GM21515 (cell line): ENCODE data around the gene CACNA1E.

Experiments used
- ATAC-seq: cut with Tn5 transposase; IDR thresholded peaks from one replicate; pipeline ENCODE4 v1.9.1; 2021; ENCODE audit not compliant: unreplicated experiment

The CACNA1E gene

DNA sequence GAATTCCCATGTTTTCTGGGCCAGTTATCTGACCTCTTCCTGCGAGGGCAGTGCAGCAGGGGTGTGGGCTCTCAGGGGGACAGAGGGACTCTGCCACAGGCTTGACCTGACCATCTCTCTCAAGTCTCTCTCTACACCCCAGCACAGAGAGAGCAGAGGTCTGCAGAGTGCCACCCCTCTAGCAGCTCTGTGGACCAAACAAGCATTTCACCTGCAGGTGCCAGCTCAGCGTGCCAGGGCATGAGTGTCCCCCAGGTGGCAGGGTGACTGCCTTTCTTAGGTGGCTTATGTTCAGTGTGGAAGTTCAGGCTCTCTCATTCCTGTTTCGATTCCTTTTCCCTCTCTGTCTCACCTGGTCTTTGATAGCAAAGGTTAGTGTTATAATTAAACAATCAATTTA, 191.3 kb downstream of the CACNA1E start:
- ATAC-seq: no peak

DNA sequence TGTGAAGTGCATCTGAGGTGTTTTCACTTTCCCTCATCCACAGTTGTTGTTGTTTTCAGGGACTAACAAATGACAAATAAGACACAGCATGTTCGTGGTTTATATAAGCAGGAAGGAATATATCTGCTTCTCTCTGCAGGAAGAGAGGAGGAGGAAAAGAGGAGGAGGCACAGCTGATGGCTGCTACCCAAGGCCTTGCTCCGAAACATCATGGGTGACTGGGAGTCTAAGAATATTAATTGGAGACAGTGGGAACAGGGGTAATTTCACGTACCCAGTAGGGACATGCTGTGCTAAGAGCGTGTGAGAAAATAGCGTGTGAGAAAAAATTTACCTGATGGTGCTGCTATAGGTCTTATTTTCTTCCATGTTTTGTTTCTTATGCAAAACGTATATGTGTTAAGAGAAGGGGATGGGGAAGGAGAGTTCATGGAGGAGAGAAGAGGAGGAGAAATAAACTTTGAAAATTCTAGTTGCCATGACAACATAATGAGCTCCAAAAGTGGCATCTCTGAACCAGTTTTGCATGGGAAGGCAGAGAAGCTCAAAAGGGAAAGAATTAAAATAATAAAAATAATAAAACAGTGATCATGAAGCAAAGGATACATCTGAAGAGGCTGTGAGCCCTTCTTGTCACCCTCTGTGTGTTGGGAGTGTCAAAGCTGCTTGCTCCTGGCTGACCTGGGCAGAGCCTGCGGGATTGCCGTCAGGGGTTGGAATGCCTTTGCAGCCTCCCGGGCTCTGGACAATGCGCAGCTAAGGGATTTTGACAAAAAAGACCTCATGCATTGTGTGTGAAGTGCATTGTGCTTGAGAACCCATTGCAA, 192.0 kb downstream of the CACNA1E start:
- no peak for ATAC-seq

DNA sequence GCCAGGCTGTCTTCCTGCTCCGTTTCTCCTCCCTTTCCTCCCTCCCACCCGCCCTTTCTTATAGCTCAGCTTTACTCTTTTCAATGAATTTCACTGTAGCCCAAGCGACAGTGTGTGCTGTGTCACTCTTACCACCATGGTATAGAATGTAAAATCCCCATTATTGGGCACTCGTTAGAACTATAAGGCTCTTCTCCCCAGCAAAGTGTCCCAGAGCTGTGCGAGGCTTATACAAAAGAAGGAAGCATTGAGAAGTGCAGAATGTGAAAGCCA, 192.5 kb downstream of the CACNA1E start:
- no peak for ATAC-seq

DNA sequence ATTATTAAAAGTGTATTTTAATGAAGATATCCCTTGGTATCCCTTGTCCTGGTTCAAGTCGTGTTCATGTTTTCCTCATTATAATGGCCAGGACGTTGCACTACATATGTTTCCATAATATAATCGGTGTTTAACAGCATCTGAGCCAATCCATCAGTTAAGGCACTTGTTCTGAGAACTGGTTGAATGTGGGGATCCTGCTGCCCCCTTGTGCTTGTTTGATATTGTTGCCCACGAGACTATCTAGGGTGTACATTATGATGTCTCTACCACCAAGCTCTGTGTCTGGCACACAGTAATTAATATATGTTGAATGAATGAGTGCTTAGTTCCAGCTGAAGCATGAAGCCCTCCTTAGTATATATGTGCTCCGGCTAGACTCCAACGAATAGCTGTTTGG, 193.0 kb downstream of the CACNA1E start:
- no peak for ATAC-seq

DNA sequence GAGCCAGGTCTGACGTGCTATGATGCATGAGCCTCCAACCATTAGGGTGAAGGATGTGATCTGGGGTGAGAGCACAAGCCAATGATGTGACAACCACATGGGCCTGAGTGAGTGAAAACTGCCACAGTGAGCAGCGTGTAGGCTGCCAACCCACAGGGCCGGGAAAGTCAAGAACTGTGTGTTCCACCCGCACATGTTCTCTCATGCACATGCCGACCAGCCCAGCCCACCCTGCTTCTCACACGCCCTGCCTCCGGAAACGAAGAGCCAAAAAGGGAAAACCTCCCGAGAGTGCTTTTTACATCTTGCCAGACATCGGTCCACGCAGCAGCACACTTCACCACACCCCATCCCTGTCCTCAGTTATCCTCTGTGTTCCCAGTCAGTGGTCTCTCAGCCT, 197.0 kb downstream of the CACNA1E start:
- ATAC-seq: no peak

DNA sequence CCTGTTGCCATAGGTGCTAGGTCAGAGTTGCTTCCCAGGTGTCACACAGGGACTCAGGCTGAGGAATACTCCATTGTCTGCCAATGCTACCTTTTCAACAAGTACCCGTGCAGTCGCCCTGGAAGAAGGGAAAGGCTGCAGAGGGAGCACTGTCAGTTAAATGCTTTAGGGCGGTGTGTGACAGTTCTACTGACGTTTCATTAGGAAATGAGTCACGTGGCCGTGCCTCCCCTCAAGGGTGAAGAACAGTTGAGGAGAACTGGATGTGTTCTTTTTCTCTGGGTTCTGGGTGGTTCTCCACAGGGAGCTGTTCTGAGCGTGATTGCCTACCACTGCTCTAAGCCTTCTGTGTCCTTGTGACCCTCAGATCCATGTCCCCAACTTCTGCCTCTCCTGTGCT, 197.6 kb downstream of the CACNA1E start:
- no peak for ATAC-seq

DNA sequence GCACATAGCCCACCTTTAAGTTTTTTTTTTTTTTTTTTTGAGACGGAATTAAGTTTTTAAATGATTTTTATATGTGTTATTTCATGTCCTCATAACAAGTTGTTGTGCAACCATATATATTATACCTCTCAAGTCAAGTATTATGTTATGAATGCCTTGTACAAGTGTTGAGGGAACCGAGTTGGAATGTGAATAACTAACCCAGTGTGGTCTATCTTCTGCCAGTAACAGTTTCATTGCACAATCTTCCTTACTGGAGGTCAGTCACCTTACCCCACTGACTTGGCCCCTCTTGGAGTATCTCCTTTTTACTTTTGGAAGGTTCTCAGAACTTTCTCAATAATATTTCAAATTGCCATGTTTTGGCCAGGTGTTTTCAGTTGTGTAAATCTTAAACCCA, 201.9 kb downstream of the CACNA1E start:
- no peak for ATAC-seq

DNA sequence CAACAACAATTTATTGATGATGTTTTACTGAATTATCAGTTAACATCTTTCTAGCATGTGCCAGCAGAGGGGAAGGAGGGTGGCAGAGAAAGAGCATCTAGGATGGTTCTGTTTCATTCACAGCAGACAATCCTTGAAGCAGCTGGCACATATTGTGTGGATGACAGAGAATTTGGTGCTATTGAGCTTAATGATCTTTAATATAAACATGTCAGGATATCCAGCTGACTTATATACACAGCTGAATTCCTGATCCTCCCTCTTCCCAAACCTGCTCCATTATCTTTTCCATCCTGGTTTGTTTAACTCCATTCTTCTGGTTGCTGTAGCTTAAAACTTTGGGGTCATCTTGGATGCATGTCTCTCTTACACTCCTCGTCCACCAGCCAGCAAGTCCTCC, 218.6 kb downstream of the CACNA1E start:
- ATAC-seq: no peak

DNA sequence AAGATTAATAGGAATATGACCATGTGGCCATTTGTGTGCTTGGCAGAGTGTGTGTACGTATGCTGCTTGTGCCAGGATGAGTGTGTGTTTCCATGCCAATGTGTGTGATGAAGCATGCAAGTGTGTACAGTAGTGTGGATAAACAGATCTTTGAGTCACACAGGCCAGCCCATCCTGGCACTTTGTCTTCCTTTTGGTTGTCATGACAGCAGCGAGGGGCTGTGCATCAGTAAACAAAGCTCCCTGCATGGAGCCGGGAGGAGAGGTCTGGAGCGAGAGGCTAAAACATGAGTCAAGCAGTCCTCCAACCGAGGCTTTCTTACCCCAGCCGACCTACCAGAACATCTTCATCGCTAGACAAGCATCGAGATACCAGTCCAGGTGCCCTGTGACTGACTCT, 221.2 kb downstream of the CACNA1E start:
- ATAC-seq: no peak

DNA sequence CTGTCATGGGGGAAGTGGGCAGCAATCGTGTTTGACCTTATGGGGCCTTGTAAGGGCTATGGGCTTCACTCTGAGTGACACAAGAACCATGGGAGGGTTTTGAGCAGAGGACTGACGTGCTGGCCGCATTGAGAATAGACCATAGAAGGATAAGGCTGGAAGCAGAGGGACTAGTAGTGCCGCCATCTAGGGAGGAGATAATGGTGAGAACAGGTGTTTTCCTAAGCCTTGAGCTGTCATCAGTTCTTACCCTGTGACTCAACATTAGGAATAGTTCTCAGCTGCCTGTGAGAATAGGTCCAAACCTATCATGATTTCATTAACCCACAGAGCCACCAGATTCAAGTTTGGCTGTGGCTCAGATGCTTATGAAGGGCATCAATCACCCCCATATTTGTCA, 228.5 kb downstream of the CACNA1E start:
- ATAC-seq: no peak

DNA sequence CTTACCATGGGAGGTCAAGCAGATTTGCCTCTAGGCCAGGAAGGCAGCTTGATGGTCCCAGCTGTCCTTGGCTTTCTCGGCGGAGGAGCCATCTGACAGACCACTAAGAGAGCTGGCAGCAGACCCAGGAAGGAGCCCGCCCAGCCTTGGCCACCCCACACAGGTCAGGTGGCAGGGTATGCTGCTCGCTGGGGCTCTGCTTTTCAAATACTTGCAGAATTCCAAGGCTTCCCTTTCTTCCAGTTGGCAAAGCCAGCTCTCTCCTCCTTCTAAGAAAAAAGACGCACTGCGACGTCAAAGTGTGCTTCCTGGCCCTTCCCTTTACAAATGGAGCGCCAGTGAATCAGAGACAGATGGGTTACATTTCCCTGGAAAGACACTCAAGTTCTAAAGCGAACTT, 229.4 kb downstream of the CACNA1E start:
- no peak for ATAC-seq

DNA sequence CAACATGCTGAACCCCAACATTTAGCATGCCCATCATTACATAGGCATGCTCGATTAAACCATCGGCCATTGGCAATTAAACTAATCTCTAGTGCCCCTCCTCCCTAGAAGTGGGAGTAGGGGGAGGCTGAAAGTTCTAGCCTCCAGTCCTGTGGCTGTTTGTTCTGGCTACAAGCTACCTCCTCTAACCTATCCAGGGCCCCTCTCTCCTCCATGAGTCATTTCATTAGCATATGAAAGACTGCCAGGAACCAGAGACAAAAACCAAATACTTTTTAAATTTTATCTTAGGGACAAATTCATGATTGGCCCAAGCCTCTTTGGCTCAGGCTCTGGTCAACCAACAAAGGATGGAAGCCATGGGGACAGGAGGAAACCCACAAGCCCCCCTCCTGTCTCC, 231.1 kb downstream of the CACNA1E start:
- ATAC-seq: no peak

DNA sequence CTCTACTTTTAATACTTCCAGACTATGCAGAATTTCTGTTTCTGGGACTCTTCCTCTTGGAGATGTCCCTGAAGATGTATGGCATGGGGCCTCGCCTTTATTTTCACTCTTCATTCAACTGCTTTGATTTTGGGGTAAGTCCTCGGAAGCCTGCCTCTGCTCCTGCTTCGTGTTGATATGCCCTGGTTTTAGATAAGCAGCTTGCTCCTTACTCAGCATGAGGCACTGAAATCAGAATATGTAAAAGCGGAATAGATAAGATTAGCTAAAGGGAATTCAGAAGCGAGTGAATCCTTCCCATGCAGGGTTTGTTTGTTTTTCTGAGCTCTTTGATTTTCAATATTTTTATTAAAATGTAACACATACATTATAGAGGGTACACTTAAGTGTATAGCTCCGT, 234.7 kb downstream of the CACNA1E start:
- no peak for ATAC-seq

DNA sequence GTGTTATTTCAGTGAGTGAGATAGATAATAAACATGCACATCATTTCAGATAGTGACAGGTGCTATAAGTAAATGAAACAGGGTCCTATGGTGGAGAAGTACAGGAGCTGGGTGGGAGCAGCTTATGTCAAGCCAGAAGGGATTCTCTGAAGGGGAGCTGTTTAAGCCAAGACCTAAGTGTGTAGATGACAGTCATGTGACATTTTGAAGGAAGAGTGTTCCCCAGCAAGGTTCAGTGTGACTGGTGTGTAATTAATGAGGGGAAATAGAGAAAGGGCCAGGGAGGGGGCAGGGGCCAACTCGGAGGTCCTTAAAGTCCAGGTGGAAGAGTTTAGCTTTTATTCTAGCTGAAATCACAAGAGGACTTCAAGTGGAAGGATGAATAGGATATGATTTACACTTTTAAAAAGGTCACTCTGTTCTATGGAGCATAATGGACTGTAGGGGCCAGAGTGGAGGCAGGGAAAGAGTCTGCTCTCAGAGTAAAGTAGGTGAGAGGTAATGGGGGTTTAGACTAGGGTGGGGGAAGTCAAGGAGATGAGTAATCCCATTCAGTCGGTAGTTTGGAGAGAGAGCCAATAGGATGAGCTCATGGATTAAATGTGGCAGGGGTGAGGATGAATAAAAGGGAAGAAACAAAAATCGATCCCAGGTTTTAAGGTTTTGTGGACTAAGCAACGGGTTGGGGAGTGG, 243.1 kb downstream of the CACNA1E start:
- no peak for ATAC-seq

DNA sequence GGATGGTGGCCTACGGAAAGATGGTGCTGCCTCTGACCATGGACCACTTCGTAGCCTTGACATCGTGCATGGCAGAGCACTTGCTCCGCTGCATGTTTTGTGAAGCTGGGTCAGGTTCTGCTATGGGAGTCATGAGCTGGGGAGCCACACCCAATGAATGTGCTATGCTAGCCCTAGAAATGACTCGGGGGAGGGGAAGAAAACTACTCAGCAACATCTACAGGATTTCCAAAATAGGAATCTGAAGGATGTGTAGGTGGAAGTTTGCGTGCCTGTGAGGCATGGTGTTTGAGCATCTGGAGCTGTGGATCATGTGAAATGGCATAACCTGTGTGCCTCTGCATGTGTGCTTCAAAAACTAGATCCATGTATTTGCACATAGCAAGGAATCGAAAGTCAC, 247.3 kb downstream of the CACNA1E start:
- ATAC-seq: no peak

DNA sequence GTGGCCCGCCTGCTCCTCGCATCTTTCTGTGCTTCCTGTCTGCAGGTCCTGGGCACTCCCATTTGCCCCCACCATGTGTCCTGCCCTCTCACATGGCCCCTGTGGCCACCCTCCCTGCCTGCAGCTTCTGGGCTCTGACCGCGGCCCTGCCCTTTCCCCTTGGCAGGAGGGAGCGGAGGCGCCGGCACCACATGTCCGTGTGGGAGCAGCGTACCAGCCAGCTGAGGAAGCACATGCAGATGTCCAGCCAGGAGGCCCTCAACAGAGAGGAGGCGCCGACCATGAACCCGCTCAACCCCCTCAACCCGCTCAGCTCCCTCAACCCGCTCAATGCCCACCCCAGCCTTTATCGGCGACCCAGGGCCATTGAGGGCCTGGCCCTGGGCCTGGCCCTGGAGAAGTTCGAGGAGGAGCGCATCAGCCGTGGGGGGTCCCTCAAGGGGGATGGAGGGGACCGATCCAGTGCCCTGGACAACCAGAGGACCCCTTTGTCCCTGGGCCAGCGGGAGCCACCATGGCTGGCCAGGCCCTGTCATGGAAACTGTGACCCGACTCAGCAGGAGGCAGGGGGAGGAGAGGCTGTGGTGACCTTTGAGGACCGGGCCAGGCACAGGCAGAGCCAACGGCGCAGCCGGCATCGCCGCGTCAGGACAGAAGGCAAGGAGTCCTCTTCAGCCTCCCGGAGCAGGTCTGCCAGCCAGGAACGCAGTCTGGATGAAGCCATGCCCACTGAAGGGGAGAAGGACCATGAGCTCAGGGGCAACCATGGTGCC, 249.1 kb downstream of the CACNA1E start:
- ATAC-seq: no peak

DNA sequence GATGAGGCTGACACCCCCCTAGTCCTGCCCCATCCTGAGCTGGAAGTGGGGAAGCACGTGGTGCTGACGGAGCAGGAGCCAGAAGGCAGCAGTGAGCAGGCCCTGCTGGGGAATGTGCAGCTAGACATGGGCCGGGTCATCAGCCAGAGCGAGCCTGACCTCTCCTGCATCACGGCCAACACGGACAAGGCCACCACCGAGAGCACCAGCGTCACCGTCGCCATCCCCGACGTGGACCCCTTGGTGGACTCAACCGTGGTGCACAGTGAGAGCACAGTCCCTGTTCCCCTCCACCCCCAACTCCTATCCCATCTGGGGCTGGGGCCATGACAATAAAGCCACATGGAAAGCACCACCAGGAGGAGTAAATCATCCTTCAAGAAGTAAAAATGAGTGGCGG, 250.2 kb downstream of the CACNA1E start:
- ATAC-seq: no peak

DNA sequence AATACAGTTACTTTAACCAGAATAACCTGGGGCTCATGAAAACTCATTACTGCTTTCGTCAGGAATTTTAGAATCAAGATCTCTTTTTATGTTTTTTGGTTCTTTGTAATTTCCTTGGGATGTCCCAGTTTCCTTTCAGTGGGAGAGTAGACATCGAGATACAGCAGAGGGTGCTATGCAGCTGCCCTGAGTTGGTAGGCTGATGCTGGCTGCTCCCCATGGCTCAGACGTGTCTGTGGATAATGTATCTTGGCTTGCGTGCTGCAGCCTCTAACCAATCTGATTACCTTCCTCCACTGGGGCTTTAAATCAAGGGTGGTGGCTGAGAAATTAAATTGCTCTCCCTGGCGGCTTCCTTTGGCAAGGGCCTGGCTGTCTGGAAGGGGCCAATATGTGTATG, 253.7 kb downstream of the CACNA1E start:
- ATAC-seq: no peak

DNA sequence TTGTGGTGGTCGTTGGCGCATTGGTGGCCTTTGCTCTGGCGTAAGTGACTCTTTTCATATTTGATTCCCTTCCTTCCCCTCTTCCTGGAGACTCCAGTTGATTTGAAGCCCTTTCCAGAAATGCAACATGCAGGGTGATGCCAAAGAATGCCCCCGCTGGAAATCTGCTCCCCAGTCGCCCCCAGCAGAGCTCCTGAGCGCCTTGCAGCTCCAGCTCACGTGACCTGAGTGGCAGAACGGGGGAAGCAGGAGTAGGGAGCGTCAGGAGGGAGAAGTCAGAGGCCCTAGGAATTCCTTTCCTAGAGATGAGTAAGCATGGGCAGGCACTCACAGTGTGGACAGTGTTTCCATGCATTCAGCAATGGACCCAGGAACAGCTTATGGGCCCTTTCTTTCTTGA, 255.9 kb downstream of the CACNA1E start:
- no peak for ATAC-seq

DNA sequence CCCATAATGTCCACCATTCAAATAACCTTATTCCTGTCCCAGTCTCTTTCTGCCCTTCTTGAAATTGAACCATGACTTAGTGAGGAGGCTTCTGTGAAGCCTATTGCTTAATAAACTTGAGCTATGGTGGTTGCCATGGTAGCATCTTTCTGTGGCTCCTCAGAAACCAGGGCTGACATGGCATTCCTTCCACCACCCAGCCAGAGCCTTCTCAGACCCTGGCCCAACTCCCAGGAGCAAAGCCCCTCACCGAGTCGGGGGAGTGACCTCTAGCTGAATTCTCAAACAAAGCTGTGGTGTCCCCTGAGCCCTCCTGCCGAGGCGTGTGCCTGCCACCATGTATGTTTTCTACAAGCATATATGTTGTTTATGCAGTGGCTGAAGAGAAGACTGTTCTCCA, 259.1 kb downstream of the CACNA1E start:
- no peak for ATAC-seq

DNA sequence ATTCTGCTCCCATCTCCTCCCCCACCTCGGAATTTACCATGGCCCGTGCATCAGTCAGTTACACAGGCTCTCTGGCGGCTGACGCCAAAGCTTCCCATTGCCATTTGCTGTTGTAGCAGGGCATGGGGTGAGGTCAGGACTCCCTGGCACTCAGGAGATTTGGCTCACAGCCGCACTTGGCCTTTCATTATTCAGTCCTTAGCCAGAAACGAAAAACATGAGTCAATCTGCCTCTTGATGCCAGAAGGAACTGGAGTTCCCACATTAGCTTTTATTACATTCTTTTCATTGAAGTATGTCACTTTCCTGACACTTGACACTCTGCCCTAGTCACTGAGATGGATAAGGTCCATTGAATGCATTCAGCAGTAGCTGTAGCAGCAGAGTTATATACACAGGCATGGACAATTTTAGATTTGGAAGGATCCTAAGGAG, 260.6 kb downstream of the CACNA1E start:
- ATAC-seq: no peak

DNA sequence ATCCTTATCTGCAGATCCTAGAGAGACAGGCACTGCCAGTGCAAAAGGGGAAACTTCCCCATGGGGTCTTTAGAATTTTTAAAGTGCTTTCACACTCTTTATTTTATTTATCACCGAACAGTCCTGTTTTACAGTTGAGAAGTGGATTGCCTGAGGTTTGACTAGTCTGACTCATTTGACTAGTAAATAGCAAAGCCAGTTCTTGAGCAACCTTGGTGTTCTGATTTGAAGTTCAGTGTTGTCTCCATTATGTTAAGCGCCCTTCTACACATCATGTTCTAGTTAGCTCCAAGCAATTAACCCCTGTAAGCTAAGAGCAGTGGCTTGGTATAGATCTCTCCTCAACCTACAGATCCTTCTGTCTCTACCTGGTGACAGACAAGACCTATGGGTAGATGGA, 262.9 kb downstream of the CACNA1E start:
- no peak for ATAC-seq
